MCF 10A (cell line): Measurements from ENCODE around the gene ACTR3. TPM values are rescaled to one million over a fixed set of nuclear protein-coding genes. Genes with fewer than 3 reads are reported as not detected.

Experiments used
- BruUV-seq: library from RNA; stranded (reverse); fragments of 400-500 nt; replicated peaks from 2 replicates; lab custom pipeline; 2021; lab: Mats Ljungman, UMichigan
- CTCF ChIA-PET: fragments of 300-600 bp; sonication (Branson Sonifier 250); formaldehyde crosslinking; extraction: SDS; loops from one replicate; lab custom pipeline; 2021; ENCODE audit warnings: antibody characterized with exemption, inconsistent platforms; lab: Yijun Ruan, JAX
- POLR2A ChIA-PET: fragments of 300-600, 350-650 bp; sonication (Branson Sonifier 250); formaldehyde crosslinking; extraction: SDS; loops from one replicate; lab custom pipeline; 2020; ENCODE audit warnings: antibody characterized with exemption, inconsistent platforms; lab: Yijun Ruan, JAX
- DNase-seq: peaks from one replicate; pipeline ENCODE4 v3.0.0-alpha.2; 2018; ENCODE audit not compliant: unreplicated experiment
- H3K27ac Mint-ChIP-seq: one replicate; pipeline ENCODE4 v1.8.0; 2022; ENCODE audit warnings: mild to moderate bottlenecking, low read depth, mixed read lengths; ENCODE audit not compliant: unreplicated experiment
- H3K27me3 Mint-ChIP-seq: one replicate; pipeline ENCODE4 v1.8.0; 2022; ENCODE audit warnings: mixed read lengths; ENCODE audit not compliant: insufficient read depth, unreplicated experiment
- H3K36me3 Mint-ChIP-seq: one replicate; pipeline ENCODE4 v1.8.0; 2022; ENCODE audit warnings: mild to moderate bottlenecking, moderate library complexity, mixed read lengths; ENCODE audit not compliant: insufficient read depth, unreplicated experiment
- H3K4me1 Mint-ChIP-seq: one replicate; pipeline ENCODE4 v1.8.0; 2022; ENCODE audit warnings: mixed read lengths; ENCODE audit not compliant: insufficient read depth, unreplicated experiment
- H3K4me3 Mint-ChIP-seq: one replicate; pipeline ENCODE4 v1.8.0; 2022; ENCODE audit warnings: mild to moderate bottlenecking, moderate library complexity, mixed read lengths; ENCODE audit not compliant: unreplicated experiment
- H3K9me3 Mint-ChIP-seq: one replicate; pipeline ENCODE4 v1.8.0; 2022; ENCODE audit warnings: mixed read lengths; ENCODE audit not compliant: unreplicated experiment
- intact Hi-C: fragments of 100-400 bp; cut with micrococcal nuclease; formaldehyde crosslinking; loops from 2 replicates; pipeline ENCODE4 v1.14.1; 2022
- total RNA-seq: library from RNA; stranded (reverse); gene quantifications from 2 replicates; pipeline ENCODE4 v1.2.3, GENCODE V29; 2022
- TF ChIP-seq, protein P1 (sequence below): fragments of 200-600 bp; IDR thresholded peaks from one replicate; pipeline ENCODE4 v1.8.0; 2022; ENCODE audit warnings: antibody characterized with exemption, mild to moderate bottlenecking; ENCODE audit not compliant: unreplicated experiment

The ACTR3 gene
- total RNA-seq, 1 experiment from 2014 or later: 311 TPM

DNA sequence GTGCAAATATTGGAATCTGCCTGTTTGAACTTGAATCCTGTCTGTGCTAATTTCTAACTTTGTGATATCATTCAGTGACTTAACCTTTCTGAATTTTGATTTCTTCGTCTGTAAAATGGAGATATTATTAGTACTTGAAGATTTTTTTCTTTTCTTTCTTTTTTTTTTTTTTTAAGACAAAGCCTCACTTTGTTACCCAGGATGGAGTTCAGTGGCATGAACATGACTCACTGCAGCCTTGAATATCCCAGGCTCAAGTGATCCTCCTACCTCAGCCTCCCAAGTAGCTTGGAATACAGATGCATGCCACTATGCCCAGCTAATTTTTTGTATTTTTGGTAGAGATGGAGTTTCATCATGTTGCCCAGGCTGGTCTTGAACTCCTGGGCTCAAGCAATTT lies 28.3 kb downstream of the ACTR3 start:
- Mint-ChIP-seq H3K4me3 (no peak overlapping the region), H3K36me3 (peaks cover 45% of the 10 kb centered on the region), H3K4me1 (peaks cover 12% of the 10 kb centered on the region), H3K9me3 (no peaks in the 10 kb centered on the region), H3K27me3 (no peaks in the 10 kb centered on the region), H3K27ac (no peak overlapping the region)
- TF ChIP-seq, protein P1, sequence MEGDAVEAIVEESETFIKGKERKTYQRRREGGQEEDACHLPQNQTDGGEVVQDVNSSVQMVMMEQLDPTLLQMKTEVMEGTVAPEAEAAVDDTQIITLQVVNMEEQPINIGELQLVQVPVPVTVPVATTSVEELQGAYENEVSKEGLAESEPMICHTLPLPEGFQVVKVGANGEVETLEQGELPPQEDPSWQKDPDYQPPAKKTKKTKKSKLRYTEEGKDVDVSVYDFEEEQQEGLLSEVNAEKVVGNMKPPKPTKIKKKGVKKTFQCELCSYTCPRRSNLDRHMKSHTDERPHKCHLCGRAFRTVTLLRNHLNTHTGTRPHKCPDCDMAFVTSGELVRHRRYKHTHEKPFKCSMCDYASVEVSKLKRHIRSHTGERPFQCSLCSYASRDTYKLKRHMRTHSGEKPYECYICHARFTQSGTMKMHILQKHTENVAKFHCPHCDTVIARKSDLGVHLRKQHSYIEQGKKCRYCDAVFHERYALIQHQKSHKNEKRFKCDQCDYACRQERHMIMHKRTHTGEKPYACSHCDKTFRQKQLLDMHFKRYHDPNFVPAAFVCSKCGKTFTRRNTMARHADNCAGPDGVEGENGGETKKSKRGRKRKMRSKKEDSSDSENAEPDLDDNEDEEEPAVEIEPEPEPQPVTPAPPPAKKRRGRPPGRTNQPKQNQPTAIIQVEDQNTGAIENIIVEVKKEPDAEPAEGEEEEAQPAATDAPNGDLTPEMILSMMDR: no peak
- BruUV-seq: no TSS peak
- CTCF ChIA-PET: interaction anchor here (0.6 kb wide), 1 partner anchor 1167 kb away, joined by 3 read pairs; no protein-coding TSS in a partner anchor
- DNase-seq: no peak
- POLR2A ChIA-PET: no interaction called here
- intact Hi-C loops: no loop called here

DNA sequence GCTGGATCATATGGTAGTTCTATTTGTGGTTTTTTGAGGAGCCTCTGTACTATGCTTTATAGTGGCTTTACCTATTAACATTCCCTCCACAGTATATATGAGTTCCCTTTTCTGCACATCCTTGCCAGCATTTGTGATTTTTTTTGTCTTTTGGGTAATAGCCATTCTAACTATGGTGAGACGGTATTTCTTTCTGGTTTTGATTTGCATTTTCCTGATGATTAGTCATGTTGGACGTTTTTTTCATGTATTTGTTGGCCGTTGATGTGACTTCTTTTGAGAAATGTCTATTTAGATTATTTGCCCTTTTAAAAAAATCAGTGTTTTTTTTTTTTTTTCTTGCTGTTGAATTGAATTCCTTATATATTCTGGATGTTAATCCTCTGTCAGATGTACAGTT lies 31.1 kb downstream of the ACTR3 start:
- no peak overlapping the region for H3K27ac Mint-ChIP-seq
- H3K27me3 Mint-ChIP-seq: no peaks in the 10 kb centered on the region
- intact Hi-C loops: no loop called here

DNA sequence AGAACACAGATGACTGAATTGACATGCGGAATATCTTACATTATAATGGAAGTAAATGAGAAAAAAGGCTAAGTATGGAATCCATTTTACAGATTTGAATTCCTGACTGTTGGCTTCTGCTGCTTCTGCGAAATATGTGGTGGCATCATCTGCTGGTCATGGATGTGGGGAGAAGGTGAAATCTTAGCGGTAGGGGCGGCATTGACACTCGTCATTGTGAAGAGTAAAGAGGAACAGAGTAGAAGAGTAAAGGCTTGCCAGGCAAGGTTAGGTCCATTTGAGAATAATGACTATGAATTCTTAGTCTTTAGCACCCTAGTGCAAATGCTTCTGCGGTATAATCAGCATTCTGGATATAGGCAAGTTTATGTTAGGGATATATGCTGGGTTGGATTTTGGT lies 32.4 kb downstream of the ACTR3 start:
- no peak overlapping the region for H3K27ac Mint-ChIP-seq
- H3K27me3 Mint-ChIP-seq: no peaks in the 10 kb centered on the region
- peaks cover 12% of the 10 kb centered on the region for H3K4me1 Mint-ChIP-seq
- no peak for DNase-seq
- no peak overlapping the region for H3K4me3 Mint-ChIP-seq
- ChIA-PET CTCF (interaction anchor here (0.5 kb wide), 1 partner anchor 37 kb away, joined by 3 read pairs; no protein-coding TSS in a partner anchor), POLR2A (no interaction called here)
- TF ChIP-seq, protein P1: no peak
- H3K36me3 Mint-ChIP-seq: peaks cover 29% of the 10 kb centered on the region
- intact Hi-C loops: no loop called here
- no TSS peak for BruUV-seq
- H3K9me3 Mint-ChIP-seq: no peaks in the 10 kb centered on the region

More for the DNA sequence above, 31.1 kb downstream of the ACTR3 start:
- peaks cover 32% of the 10 kb centered on the region for H3K36me3 Mint-ChIP-seq
- TF ChIP-seq, protein P1: no peak
- DNase-seq: no peak
- peaks cover 12% of the 10 kb centered on the region for H3K4me1 Mint-ChIP-seq
- no peak overlapping the region for H3K4me3 Mint-ChIP-seq
- CTCF ChIA-PET: interaction anchor here (0.6 kb wide), 2 partner anchors 10 to 91 kb away, joined by 3 read pairs; no protein-coding TSS in a partner anchor
- POLR2A ChIA-PET: interaction anchor here (0.7 to 1.0 kb wide), 2 partner anchors 17 to 32 kb away, joined by 3 read pairs; no protein-coding TSS in a partner anchor
- H3K9me3 Mint-ChIP-seq: no peaks in the 10 kb centered on the region
- BruUV-seq: no TSS peak

DNA sequence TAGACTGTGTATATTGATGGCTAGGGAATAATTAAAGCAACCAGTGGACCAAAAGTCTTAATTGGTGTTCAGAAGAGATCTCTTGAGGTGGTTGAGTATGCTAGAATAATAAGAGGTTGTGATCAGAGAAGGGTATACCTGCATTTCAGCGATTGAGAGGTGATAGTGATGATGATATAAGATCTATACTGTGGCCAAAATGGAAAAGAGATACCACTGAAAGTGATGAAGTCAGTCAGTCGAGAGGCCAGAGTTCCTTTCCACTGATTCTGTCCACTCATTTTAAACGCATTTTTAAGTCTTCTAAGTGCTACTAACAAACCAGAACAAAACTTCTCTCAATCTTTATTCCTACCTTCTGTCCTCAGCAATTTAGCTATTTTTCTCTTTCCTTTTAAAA lies 32.9 kb downstream of the ACTR3 start:
- no TSS peak for BruUV-seq
- intact Hi-C loops: no loop called here
- peaks cover 24% of the 10 kb centered on the region for H3K36me3 Mint-ChIP-seq
- no peak for DNase-seq
- no peaks in the 10 kb centered on the region for H3K9me3 Mint-ChIP-seq
- peaks cover 7% of the 10 kb centered on the region for H3K4me1 Mint-ChIP-seq
- H3K4me3 Mint-ChIP-seq: no peak overlapping the region
- ChIA-PET POLR2A (no interaction called here), CTCF (interaction anchor here (0.5 kb wide), 1 partner anchor 37 kb away, joined by 3 read pairs; no protein-coding TSS in a partner anchor)
- no peak overlapping the region for H3K27ac Mint-ChIP-seq
- no peaks in the 10 kb centered on the region for H3K27me3 Mint-ChIP-seq
- TF ChIP-seq, protein P1: no peak
